Measurements from ENCODE around the gene ZNF451. TPM values are rescaled to one million over a fixed set of nuclear protein-coding genes. Genes with fewer than 3 reads are reported as not detected.

ZNF451 gene
- total RNA-seq, 6 donors from 2014 or later = 39.7 to 117 (median 42.8) TPM

DNA sequence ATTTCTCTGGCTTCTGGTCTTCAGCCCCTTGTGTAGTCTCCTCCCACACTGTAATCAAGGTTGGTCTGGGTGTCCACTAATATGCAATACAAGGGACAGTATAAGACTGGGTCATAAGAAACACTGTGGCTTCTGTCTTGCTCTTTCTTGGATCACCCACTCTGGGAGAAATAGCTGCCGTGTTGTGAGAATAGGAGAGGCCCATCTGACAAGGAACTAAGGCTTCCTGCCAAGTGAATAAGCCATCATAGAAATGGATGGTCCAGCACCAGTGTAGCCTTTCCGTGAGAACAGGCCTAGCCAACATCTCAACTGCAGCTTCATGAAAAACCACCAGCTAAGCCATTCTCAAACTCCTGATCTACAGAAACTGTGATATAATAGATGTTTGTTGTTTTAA, 105.5 kb downstream of the ZNF451 start:
- 86 to 95% methylated on average over 2 of the region's 2 CpGs for WGBS, 2 donors
- TF ChIP-seq, protein P1, sequence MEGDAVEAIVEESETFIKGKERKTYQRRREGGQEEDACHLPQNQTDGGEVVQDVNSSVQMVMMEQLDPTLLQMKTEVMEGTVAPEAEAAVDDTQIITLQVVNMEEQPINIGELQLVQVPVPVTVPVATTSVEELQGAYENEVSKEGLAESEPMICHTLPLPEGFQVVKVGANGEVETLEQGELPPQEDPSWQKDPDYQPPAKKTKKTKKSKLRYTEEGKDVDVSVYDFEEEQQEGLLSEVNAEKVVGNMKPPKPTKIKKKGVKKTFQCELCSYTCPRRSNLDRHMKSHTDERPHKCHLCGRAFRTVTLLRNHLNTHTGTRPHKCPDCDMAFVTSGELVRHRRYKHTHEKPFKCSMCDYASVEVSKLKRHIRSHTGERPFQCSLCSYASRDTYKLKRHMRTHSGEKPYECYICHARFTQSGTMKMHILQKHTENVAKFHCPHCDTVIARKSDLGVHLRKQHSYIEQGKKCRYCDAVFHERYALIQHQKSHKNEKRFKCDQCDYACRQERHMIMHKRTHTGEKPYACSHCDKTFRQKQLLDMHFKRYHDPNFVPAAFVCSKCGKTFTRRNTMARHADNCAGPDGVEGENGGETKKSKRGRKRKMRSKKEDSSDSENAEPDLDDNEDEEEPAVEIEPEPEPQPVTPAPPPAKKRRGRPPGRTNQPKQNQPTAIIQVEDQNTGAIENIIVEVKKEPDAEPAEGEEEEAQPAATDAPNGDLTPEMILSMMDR (IDR thresholded peaks at IDR 0.05) = no peak
- no peak for TF ChIP-seq POLR2AphosphoS5 (IDR thresholded peaks at IDR 0.05)
- TF ChIP-seq POLR2A (IDR thresholded peaks at IDR 0.05) = no peak
- TF ChIP-seq EP300 (IDR thresholded peaks at IDR 0.05) = no peak

DNA sequence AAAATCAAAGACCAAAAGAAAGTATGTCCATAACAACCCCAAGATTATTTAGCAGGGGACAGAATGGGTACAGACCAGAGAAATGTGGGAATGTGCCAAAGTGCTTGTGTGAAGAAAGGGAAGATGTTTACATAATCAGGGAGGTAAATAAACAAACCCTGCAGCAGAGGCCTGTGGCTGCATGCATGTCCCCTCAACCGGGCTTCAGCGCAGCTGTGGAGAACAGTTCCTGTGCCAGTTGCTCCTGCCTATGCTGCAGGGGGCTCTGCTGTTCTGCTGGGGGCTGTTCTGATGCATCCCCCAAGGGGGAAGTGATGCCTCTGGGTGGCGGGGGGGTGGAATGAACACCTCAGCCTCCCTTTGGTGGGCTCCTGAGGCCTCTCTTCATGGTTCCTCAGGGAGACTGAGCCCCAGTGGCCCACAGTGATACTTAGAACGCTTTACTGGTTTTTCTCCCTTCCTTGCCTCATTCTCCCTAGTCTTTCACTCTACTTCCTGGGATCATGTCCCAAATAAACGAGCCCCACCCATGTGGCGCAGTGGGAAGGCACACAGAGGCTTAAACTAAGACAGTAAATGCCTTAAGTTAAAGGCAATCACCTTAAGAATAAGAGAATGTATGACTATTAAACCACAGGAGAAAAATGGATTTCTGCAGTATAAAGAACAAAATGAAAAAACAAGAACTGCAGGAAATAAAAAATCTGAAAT, 109.1 kb downstream of the ZNF451 start:
- H3K4me3 ChIP-seq = no peak overlapping the region
- H3K27me3 ChIP-seq = no peaks in the 10 kb centered on the region
- ATAC-seq (ENCODE audit: low FRiP score in 2 of 2) (peak in 1 of 2 donors; percentile 47), DNase-seq (no peak)
- TF ChIP-seq POLR2A (IDR thresholded peaks at IDR 0.05) (no peak), POLR2AphosphoS5 (IDR thresholded peaks at IDR 0.05) (no peak), EP300 (IDR thresholded peaks at IDR 0.05) (no peak)
- TF ChIP-seq, protein P1 (IDR thresholded peaks at IDR 0.05) = no peak
- WGBS, 2 donors = 68 to 77% methylated on average over 5 to 6 of the region's 6 CpGs
- no peak overlapping the region for H3K27ac ChIP-seq
- H3K4me1 ChIP-seq = peaks cover 0 to 11% (median 6%) of the 10 kb centered on the region in 4 donors
- H3K36me3 ChIP-seq = no peaks in the 10 kb centered on the region
- no peaks in the 10 kb centered on the region for H3K9me3 ChIP-seq

More for the DNA sequence above, 105.5 kb downstream of the ZNF451 start:
- ATAC-seq (ENCODE audit: low FRiP score in 2 of 2) = no peak
- H3K9me3 ChIP-seq = no peaks in the 10 kb centered on the region
- peaks cover 0 to 11% (median 6%) of the 10 kb centered on the region in 4 donors for H3K4me1 ChIP-seq
- H3K27ac ChIP-seq = no peak overlapping the region
- no peak overlapping the region for H3K4me3 ChIP-seq
- H3K36me3 ChIP-seq = peaks cover 0 to 3% (median 0%) of the 10 kb centered on the region in 4 donors
- no peak for DNase-seq
- H3K27me3 ChIP-seq = no peaks in the 10 kb centered on the region

DNA sequence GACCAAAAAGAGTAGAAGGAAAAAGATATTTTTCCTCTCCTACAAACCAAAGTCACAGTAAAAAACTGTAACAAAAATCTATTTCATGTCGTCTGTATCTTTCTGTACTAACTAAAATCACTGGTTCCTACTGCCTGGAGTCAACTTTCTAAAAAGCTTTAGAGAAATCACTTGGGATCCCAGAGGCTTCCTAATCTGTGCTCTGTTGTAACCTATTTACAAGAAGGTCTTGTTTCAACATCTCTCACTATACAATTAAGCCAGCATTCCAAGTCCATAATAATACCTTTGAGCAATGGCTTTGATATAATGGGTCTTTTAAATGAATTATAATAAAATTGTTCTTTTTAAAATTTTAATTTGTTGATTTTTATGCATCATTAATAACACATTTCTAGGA, 111.7 kb downstream of the ZNF451 start:
- H3K4me3 ChIP-seq = no peak overlapping the region
- 78 to 91% methylated on average over 1 of the region's 1 CpG for WGBS, 2 donors
- H3K27me3 ChIP-seq = no peaks in the 10 kb centered on the region
- H3K4me1 ChIP-seq = peaks cover 0 to 11% (median 6%) of the 10 kb centered on the region in 4 donors
- no peak for ATAC-seq (ENCODE audit: low FRiP score in 2 of 2)
- no peak overlapping the region for H3K27ac ChIP-seq
- TF ChIP-seq POLR2AphosphoS5 (IDR thresholded peaks at IDR 0.05) (no peak), POLR2A (IDR thresholded peaks at IDR 0.05) (no peak), EP300 (IDR thresholded peaks at IDR 0.05) (no peak)
- TF ChIP-seq, protein P1 (IDR thresholded peaks at IDR 0.05) = no peak
- no peaks in the 10 kb centered on the region for H3K36me3 ChIP-seq
- no peak for DNase-seq
- no peaks in the 10 kb centered on the region for H3K9me3 ChIP-seq

DNA sequence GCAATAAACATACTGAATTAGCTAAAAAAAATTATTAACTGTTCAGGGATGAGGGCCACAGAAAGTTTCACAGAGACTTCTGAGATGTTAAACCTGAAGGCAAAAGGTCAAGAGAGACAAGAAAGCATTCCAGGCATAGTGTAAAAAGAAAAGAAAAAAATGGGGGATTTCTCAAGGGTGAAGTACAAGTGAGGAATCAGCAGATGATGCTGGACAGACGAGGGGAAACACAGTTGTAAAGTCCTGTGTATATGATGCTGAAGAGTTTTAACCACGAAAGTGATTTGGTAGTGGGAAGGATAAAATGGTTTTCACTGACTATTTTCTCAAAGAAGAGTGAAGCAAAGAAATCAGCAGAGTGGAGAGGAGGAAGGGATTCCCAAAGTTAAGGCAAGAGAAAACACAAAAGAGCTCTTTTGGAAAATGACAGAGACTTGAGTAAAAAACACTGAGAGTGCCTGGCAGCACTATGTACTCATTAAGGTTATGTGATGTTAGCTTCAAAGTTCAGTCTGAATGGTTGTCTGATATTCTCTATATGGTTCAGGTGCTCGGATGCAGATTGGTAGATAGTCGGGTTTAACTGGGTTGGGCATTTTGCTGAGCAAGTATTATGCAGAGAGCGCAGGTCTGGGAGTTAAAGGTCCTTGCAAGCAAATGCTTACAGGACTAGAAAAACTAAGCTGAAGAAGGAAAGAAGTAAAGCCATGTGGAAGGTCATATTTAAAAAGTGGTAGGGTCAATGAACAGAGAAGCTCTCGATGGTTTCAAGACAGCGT, 115.8 kb downstream of the ZNF451 start:
- no peaks in the 10 kb centered on the region for H3K9me3 ChIP-seq
- H3K27me3 ChIP-seq = no peaks in the 10 kb centered on the region
- DNase-seq (no peak), ATAC-seq (ENCODE audit: low FRiP score in 2 of 2) (no peak)
- H3K27ac ChIP-seq = no peak overlapping the region
- no peaks in the 10 kb centered on the region for H3K36me3 ChIP-seq
- no peak overlapping the region for H3K4me3 ChIP-seq
- WGBS, 2 donors = 86 to 88% methylated on average over 7 of the region's 7 CpGs
- no peaks in the 10 kb centered on the region for H3K4me1 ChIP-seq
- TF ChIP-seq, protein P1 (IDR thresholded peaks at IDR 0.05) = no peak
- TF ChIP-seq POLR2A (IDR thresholded peaks at IDR 0.05) (no peak), EP300 (IDR thresholded peaks at IDR 0.05) (no peak), POLR2AphosphoS5 (IDR thresholded peaks at IDR 0.05) (no peak)

All from upper lobe of left lung (tissue), 6 donors.